DND-41 (cell line): ENCODE measurements around the gene SNAPC3.

ENCODE experiments used
- CTCF ChIP-seq: IDR thresholded peaks from 2 replicates; pipeline ENCODE4 v1.5.1; 2012; ENCODE audit warnings: borderline replicate concordance, low read length, moderate library complexity, mild to moderate bottlenecking; ENCODE audit not compliant: poor library complexity, severe bottlenecking; ENCODE audit errors: extremely low read depth
- EZH2 ChIP-seq: IDR thresholded peaks from 3 replicates; pipeline ENCODE4 v1.6.1; 2012; ENCODE audit warnings: borderline replicate concordance, low read depth, mild to moderate bottlenecking, moderate library complexity, low read length, inconsistent platforms; ENCODE audit not compliant: severe bottlenecking

DNA sequence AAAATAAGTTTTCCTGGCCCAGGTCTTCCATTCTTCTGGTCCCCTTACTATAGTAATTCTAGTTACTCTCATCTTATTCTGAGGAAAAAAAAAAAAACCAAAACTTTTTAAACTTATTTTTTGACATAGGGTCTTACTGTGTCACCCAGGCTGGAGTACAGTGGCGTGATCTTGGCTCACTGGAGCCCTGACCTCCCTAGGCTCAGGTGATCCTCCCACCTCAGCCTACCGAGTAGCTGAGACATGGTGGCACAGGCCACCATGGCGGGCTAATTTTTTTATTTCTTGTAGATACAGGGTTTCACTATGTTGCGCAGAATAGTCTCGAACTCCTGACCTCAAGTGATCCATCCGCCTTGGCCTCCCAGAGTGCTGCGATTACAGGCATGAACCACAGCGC lies 38.4 kb downstream of the SNAPC3 start:
- TF ChIP-seq CTCF = no peak
- TF ChIP-seq EZH2 = no peak
